Hematopoietic multipotent progenitor cell treated with erythropoietin and hydrocortisone succinate and interleukin-3 and kit ligand, for 8 days (in vitro differentiated cells): ENCODE results near the gene LILRB5.
A peak's percentile ranks its signal among the peaks of the same experiment; 100 is the strongest.
"Not testable (repeated sequence)": the region's sequence is repeated elsewhere in the genome, so short reads cannot be mapped to it uniquely, and the experiment has no call there.

Experiments
- DNase-seq: peaks from one replicate; pipeline ENCODE4 v3.0.0-alpha.2; 2015

LILRB5 gene

DNA sequence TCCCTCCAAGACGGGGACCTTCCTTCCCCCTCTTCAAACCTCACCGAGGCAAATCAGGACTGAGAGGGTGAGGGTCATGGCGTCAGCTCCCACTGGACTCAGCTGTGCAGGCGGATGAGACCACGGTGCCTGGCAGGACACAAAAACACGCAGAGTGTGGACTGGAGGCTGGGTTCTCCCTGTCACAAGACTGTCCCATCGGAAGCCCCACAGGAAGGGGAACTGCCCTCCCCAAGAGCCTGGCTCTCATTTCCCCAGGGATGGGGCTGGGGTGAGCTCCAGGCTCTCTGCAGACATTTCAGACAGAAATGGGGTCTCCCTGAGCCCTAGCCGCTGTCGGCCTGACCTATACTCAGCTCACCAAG lies at the start of gene LILRB5:
Gene LILRB5, minus strand, starts transcription at position 158 of the 365 bp plus-strand sequence. Its CDS starts 80 bp downstream, at position 78.
- DNase-seq: no peak

GRCh38 chr19:54305141-54305540 lies 48.1 kb upstream of the LILRB5 start:
- no peak for DNase-seq

- DNase-seq: no peak
Measured at GRCh38 chr19:54302257-54302656, 45.2 kb upstream of the LILRB5 start.

DNA sequence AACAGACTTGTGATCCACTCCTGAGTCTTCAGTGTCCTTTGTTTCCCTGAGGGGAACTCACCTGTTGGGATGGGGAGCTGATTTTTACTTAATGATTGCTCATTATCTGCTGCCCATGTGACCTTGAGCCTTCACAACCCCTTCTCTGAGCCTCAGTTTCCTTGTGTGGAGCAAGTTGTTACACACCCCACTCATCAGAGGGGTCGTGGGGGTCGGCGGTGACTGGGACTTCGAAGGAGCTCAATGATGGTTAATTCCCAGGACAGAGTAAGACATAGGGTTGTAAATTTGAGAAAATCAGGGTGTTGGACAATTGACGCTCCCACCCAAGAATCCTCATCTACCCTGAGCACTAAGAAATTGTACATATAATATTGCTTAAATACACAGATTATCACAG lies 42.4 kb upstream of the LILRB5 start:
- no peak for DNase-seq

DNA sequence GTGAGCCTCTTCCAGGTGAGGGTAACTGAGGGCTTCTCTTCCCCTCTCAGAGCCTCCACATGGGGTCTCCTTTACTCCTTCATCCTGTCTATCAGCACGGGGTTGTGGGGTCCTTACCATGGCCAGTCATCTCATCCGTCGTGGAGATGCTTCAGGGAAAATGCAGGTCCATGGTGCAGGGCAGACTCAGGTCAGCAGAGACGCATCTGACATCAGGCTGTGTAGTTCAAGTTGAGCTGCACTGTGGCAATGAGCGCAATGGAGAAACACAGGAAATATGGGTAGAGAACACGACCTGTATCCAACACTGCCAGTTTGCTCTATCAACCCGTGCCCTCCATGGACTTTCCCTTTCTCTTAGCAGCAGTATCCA lies 42.0 kb upstream of the LILRB5 start:
- no peak for DNase-seq

GRCh38 chr19:54298357-54299125 lies 41.5 kb upstream of the LILRB5 start:
- DNase-seq: no peak

DNA sequence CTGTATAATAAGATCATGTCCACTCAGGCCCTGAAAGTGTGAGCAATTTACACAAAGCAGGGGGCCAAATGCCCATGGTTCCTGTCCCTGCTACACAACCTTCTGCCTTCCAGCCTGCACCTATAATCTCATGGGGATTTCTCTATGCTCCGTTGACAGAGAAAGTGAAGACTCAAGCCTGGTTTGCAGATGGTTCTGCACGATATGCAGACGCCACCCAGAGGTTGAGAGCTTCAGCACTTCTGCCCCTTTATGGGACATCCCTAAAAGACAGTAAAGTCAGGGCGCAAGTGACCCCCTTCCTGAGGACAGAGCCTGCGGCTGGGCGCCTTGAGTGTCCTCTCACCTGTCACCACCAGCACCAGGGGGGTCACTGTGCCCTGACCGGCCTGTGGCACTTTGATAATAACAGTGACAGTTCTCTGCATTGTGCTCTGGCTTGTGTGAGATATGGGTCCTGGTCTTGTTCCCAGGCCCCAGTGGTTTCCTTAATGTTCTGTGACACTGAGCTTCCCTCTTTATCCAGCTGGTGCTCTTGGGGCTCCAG lies 40.8 kb upstream of the LILRB5 start:
- DNase-seq: peak; percentile 9

GRCh38 chr19:54294539-54294938 lies 37.5 kb upstream of the LILRB5 start:
- no peak for DNase-seq

- DNase-seq: not testable (repeated sequence)
Measured at GRCh38 chr19:54289160-54289559, 32.1 kb upstream of the LILRB5 start.

DNA sequence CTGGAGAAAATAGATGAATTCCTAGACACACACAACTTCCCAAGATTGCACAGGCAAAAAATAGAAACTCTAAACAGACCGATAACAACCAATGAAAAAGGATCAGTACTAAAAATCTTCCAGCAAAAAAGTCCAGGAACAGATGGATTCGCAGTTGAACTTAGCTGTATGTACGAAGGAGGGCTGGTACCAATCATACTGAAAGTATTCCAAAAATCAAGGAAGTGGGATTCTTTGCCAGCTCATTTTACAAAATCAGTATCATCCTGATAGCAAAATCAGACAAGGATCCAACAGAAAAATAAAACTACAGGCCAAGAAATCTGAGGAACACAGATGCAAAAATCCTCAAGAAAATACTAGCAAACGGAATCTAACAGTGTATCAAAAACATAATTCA lies 30.4 kb upstream of the LILRB5 start:
- no peak for DNase-seq

- not testable (repeated sequence) for DNase-seq
Measured at GRCh38 chr19:54286283-54286682, 29.2 kb upstream of the LILRB5 start.

DNA sequence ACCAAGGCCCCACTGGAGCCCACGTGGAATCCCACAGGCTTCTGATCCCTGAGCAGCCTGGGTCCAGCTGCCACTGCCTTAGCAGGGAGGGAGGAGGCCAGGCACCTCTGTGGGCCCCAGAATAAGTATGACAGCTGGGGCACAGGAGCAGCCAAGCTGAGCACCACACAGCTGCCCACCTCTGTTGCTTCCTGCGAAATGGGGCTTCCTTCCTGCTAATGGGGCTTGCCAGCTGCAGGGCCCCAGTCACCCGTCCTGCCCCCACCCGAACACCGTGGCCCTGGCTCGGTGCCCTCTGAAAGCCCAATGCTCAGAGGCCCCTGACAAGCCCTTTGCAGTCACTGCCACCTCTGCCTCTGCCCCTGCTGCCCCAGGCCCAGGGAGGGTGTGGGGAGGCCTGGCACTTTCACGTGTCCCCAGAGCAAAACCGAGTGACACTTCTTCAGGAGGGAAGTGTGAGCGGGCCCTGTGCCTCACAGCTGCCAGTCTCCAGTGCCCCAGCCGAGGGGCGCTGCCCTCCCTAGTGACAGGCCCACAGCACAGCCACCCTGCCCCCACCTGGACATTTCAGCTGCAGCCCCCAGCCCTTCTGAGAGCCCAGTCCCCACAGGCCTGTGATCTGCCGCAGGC lies 28.5 kb upstream of the LILRB5 start:
- DNase-seq: not testable (repeated sequence)

- DNase-seq: no peak
Measured at GRCh38 chr19:54282686-54283470, 25.8 kb upstream of the LILRB5 start.

DNA sequence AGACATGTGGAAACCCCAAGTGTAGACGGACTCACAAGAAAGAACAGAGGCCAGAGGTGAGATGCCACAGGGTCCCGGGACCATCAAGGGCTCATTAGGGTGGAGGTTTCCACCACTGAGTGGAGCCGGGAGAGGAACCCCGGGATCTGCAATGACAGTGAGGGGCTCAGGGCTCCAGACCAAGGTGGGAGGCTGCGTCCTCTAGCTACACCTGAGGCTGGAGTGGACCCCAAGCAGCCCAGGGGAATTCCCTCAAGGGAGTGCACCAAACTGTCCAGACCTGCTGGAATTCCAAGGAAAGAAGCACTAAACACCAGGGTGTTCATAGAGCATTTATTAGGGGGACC lies 24.6 kb upstream of the LILRB5 start:
- DNase-seq: not testable (repeated sequence)

DNA sequence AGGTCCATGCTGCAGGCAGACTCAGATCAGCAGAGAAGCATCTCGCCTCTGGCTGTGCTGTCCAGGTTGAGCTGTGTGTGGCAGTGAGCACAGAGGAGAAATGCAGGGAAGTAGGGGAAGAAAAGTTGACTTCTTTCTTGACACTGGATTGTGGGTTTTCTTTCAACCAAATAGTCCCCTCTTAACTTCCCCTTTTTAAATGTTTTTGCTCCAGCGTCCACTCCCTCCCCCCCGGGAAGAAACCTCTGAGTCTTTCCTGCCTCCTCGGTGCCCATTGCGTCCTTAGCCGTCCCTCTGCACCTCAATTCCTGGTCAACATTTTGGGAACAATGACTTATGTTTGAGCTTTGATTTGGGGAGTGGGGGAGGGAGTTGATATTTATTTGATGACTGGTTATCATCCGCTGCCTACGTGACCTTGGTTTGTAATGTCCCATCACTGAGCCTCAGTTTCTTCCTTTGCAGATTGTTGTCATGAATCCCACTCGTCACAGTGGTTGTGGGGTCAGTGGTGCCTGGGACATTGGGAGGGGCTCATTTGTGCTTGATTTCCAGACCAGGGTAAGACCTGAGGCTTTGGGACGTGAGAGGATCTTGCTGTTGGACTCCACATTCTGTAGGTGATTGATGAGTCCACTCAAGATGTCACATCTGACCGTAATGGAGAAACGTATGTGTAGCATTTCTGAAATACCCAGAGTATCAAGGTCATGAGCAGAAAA lies 24.1 kb upstream of the LILRB5 start, which contains the start of gene LILRB2:
Gene LILRB2, minus strand, starts transcription at position 104 of the 722 bp plus-strand sequence. CDS start 614 bp downstream, outside the sequence.
- DNase-seq: no peak

DNA sequence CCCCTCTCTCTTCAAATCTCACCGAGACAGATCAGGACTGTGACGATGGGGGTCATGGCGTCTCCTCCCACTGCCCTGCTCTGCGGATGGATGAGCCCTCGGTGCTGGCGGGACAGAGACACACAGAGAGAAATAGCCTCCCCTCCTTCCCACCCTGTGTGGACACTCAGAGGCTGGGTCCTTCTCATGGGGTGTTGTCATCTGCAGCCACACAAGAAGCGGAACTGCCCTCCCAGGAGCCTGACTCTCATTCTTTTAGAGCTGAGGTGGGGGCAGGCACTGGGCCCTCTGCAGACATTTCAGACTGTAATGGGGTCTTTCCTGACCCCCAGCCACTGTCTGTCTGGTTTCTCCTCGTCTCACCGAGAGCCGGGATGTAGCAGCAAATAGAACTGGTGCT lies 23.4 kb upstream of the LILRB5 start:
- DNase-seq: not testable (repeated sequence)

DNA sequence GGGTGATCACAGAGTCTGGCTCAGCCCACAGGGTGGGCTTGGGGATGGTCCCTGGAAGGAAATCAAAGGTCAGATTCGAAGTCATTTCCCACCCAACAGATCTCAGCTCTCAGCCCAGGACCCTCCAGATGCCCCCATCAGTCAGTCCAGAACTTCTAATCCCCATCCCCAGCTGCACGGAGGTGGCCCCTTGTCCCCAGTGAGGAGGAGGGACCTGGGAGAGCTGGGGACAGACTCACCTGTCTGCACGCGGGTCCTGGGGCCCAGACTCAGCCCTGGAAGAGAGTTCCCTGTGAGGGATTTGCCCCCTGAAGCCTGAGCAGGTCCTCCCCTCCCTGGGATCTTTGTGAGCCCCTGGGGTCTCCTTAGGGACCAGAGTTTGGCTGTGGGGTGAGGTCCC lies 23.0 kb upstream of the LILRB5 start:
- DNase-seq: not testable (repeated sequence)

DNA sequence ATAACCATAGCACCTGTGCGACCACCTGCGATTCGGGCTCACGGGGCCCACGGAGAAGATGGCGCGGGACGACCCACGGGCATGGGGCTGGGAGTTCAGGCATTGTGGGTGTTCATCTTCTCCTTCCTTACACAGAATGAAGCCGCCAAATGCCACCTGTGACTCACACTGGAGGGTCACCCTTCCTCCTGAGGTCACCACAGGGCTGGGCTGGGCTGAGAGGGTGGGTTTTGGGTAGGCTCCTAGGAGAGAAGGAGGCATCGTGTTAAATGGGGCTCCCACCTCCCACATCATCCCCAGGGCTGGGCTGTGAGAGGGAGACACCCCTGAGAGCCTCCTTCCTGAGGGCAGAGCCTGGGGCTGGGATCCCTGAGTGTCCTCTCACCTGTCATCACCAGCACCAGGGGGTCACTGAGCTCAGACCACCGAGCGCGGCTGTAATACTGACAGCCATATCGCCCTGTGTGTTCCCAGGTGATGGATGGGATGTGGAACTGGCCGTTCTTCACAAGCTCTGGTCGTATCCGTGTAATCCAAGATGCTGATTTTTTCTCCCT lies 22.4 kb upstream of the LILRB5 start:
- no peak for DNase-seq

- DNase-seq: not testable (repeated sequence)
Measured at GRCh38 chr19:54278571-54279195, 21.6 kb upstream of the LILRB5 start.

DNA sequence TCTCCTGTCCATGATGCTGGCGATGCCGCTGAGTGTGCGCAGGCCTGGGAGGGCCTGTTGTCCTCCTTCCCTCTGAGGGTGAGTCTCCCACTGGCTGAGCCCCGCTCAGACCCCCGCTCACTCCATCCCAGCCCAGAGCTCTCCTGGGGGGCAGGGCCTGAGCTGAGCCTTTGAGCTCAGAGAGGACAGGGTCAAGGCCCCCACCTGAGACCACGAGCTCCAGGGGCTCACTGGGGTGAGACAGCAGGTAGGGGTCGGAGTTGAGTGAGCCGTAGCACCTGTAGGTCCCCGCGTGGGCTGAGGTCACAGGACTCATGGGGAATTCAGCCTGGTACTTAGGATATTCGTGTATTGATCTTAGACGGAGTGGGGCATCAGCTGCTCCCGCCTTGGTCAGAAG lies 21.0 kb upstream of the LILRB5 start:
- DNase-seq: not testable (repeated sequence)

GRCh38 chr19:54277111-54277615 lies 20.1 kb upstream of the LILRB5 start:
- not testable (repeated sequence) for DNase-seq

DNA sequence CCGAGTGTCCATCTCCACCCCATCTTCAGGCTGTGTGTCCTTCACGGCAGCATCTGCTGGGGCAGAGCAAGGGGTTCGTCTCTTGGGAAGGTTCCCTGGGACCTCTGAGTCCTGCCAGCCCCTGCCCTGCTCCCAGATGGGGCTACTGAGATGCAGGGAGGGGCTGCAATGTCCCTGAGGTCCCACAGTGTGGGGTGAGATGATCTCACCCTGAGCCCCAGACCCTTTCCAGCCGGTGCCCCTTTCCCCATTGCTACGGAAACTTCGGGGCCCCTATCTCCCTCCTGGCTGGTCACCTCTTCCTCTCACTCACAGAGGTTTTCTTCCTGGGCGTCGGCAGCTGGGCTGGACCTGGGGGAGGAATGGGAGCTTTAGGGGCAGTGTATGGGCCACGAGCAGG lies 18.9 kb upstream of the LILRB5 start:
- no peak for DNase-seq
